ENCODE data around the gene EAPP.
"Not testable (repeated sequence)": the region's sequence is repeated elsewhere in the genome, so short reads cannot be mapped to it uniquely, and the experiment has no call there.

The EAPP gene

DNA sequence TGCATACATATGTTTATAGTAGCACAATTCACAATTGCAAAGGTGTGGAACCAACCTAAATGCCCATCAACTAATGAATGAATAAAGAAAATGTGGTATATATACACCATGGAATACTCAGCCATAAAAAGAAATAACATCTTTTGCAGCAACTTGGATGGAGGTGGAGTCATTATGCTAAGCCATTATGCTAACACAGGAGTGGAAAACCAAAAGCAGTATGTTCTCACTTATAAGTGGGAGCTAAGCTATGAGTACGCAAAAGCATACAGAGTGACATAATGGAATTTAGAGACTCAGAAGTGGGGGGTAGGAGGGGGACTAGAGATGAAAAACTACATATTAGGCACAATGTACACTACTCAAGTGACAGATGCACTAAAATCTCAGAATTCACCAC, 61.2 kb downstream of the EAPP start:
- DNase-seq, result no peak

DNA sequence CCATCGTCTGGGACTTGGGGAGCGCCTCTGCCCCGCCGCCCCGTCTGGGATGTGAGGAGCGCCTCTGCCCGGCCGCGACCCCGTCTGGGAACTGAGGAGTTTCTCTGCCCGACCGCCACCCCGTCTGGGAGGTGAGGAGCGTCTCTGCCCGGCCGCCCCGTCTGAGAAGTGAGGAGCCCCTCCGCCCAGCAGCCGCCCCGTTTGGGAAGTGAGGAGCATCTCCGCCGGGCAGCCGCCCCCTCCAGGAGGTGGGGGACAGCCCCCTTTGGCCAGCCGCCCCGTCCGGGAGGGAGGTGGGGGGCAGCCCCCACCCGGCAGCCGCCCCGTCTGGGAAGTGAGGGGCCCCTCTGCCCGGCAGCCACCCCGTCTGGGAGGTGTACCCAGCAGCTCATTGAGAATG, 63.5 kb downstream of the EAPP start:
- DNase-seq, result not testable (repeated sequence)

DNA sequence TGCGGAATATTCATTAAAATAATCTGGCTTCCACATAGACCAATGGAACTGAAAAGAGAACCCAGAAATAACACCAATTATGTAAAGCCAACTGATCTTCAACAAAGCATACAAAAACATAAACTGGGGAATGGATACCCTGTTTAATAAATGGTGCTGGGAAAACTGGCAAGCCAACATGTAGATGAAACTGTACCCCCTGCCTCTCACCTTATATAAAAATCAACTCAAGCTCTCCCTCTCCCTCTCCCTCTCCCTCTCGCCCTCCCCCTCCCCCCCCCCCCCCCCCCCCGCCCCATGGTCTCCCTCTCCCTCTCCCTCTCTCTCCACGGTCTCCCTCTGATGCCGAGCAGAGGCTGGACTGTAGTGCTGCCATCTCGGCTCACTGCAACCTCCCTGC, 64.3 kb downstream of the EAPP start:
- DNase-seq, result no peak

DNA sequence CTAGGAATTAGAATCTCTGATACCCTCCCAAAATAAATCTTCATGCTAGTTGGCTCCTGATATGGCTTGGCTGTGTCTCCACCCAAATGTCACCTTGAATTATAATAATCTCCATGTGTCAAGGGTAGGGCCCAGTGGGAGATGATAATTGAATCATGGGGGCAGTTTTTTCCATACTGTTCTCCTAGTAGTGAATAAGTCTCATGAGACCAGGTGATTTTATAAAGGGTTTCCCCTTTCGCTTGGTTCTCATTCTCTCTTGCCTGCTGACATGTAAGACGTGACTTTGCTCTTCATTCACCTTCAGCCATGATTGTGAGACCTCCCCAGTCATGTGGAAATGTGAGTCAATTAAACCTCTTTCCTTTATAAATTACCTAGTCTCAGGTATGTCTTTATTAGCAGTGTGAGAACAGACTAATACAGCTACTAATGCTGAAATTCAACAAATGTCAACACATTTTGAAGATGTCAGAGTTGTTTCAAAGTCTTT, 65.3 kb downstream of the EAPP start:
- no peak for DNase-seq

DNA sequence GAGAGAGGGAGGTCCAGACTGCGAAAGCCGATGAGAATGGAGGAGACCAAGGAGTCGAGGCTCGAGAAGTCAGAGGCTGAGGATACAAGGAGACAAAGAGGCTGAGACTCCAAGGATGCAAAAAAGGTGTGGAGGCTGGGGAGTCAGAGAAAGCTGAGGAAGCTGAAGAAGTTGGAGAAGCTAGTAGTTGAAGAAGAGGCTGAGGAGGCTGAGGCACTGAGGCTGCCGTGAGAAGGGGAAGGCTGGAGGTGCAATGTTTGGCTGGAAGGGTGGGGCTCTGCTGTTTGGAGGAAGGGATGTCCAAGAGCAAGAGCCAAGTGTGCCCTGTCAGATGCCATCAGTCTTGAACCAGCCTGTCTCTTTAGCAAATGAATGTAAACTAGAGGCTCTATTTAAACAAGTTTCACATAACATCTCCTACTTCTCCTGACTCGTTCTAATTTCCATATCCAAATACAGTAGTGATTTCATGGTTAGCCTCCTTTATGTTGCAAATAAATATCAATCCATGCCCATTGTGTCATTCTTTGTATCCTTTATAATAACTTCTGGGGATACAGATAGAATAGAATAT, 66.7 kb downstream of the EAPP start:
- DNase-seq, result no peak

DNA sequence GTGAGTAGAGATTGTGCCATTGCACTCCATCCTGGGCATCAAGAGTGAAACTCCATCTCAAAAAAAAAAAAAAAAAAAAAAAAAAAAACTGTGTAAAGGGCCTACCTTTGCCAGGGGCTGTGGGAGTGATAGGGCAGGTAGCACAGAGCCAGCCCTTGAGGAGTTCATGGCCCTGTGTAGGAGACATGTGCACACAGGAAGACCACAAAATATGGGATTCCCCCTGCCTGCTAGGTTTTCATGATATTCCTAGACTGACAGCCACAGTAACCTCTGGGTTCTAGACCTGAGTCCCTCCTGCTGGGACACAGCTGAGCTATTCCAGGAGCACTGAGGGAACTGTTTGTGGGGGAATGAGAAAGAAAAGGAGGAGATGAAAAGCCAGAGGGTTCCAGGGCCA, 69.2 kb downstream of the EAPP start:
- no peak for DNase-seq

DNA sequence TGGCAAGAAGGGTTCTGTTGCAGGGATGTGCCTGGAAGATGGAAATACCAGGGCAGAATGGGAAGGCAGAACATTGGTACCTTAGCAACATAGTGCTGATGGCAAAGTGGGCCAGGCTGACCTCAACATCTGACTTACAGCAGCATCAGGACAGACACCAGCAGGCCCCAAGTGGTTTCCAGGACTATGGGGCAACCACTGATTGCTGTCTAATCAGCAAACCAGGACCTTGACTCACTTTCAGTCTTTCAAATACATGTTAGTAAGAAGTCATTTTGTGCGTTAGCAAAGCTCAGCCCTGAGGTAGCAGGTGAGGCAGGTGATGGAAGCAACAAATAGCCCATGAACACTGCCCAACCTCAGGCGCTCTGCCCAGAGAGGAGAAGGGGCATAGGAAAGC, 72.8 kb downstream of the EAPP start:
- DNase-seq, result no peak
